PC-3 (cell line): ENCODE measurements around the gene FOXQ1.
"Not testable (repeated sequence)": the region's sequence is repeated elsewhere in the genome, so short reads cannot be mapped to it uniquely, and the experiment has no call there.

Source experiments
- CTCF ChIP-seq: fragments of 300-600 bp; sonication (generic); conservative IDR thresholded peaks from 2 replicates; pipeline ENCODE4 v1.5.1; 2017; ENCODE audit warnings: antibody characterized with exemption, low read depth, mild to moderate bottlenecking, low read length
- EZH2 ChIP-seq: fragments of 300-600 bp; sonication (generic); IDR thresholded peaks from one replicate; pipeline ENCODE4 v1.6.1; 2017; ENCODE audit warnings: antibody characterized with exemption, mild to moderate bottlenecking, low read length; ENCODE audit not compliant: unreplicated experiment

DNA sequence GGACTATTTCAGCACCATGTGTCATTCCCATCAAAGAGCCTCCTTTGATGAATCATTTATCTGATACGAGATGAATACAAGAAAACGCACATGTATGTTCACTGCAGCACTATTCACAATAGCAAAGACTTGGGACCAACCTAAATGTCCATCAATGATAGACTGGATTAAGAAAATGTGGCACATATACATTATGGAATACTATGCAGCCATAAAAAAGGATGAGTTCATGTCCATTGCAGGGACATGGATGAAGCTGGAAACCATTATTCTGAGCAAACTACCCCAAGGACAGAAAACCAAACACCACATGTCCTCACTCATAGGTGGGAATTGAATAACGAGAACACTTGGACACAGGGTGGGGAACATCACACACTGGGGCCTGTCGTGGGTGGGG lies 49.8 kb downstream of the FOXQ1 start:
- TF ChIP-seq CTCF, EZH2: not testable (repeated sequence)
